ENCODE data around the gene COL8A1.

DNA sequence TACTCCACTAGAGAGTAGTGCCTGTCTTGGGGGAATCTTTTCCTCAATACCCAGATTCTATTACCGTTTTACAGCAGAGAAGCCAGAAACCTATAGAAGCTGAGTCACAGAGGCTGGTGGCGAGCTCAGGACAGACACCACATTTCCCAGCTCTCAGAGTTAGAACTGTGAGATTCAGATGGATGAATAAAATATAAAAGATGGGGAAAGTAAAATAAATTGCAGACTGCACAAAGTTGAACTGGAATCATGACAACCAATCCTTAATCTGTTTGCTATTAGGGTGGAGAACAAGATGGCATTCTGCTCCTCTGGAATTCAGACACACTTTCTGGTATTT lies 138.8 kb downstream of the COL8A1 start:
- no peak for TF ChIP-seq POLR2A (IDR thresholded peaks at IDR 0.05)
- TF ChIP-seq, protein P1, sequence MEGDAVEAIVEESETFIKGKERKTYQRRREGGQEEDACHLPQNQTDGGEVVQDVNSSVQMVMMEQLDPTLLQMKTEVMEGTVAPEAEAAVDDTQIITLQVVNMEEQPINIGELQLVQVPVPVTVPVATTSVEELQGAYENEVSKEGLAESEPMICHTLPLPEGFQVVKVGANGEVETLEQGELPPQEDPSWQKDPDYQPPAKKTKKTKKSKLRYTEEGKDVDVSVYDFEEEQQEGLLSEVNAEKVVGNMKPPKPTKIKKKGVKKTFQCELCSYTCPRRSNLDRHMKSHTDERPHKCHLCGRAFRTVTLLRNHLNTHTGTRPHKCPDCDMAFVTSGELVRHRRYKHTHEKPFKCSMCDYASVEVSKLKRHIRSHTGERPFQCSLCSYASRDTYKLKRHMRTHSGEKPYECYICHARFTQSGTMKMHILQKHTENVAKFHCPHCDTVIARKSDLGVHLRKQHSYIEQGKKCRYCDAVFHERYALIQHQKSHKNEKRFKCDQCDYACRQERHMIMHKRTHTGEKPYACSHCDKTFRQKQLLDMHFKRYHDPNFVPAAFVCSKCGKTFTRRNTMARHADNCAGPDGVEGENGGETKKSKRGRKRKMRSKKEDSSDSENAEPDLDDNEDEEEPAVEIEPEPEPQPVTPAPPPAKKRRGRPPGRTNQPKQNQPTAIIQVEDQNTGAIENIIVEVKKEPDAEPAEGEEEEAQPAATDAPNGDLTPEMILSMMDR (IDR thresholded peaks at IDR 0.05): no peak

Data from stomach (tissue), 4 donors.